ENCODE measurements around the gene FBXL4.

Gene FBXL4

DNA sequence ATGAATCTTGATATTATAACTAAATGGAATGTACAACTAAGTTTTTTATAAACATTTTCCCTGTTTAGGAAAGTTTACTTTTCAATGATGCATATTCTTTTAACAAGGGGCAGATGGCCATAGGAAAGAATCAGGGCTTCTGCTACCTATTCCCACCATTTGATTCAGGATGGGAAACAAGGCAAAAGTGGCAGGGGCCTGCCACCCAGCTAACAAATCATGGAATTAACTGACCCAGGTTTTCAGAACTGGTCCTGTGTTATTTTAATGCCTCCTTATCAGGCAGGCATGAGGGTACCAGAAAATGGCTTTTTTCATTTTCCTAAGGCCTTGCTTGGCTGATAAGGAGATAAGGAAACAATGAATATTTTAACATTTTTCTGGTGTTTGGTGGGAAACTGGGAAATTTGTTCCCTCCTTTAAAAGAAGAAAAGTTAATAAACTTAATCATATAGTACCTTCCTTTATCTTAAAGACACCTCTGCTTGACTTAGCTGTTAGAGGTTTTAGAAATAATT is 106.7 kb downstream of the FBXL4 start:
- Histone ChIP-seq H3K36me3 (no peaks in the 10 kb centered on the region), H3K9me3 (ENCODE audit: severe bottlenecking) (no peaks in the 10 kb centered on the region), H3K27me3 (ENCODE audit: insufficient read depth, low read depth, severe bottlenecking) (peaks cover 17% of the 10 kb centered on the region), H3K27ac (no peak overlapping the region), H3K4me3 (ENCODE audit: low read depth, low read length) (no peak overlapping the region)
- DNase-seq, result no peak
- TF ChIP-seq, protein P1, sequence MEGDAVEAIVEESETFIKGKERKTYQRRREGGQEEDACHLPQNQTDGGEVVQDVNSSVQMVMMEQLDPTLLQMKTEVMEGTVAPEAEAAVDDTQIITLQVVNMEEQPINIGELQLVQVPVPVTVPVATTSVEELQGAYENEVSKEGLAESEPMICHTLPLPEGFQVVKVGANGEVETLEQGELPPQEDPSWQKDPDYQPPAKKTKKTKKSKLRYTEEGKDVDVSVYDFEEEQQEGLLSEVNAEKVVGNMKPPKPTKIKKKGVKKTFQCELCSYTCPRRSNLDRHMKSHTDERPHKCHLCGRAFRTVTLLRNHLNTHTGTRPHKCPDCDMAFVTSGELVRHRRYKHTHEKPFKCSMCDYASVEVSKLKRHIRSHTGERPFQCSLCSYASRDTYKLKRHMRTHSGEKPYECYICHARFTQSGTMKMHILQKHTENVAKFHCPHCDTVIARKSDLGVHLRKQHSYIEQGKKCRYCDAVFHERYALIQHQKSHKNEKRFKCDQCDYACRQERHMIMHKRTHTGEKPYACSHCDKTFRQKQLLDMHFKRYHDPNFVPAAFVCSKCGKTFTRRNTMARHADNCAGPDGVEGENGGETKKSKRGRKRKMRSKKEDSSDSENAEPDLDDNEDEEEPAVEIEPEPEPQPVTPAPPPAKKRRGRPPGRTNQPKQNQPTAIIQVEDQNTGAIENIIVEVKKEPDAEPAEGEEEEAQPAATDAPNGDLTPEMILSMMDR (IDR thresholded peaks at IDR 0.05; ENCODE audit: low read depth, low read length), result no peak

DNA sequence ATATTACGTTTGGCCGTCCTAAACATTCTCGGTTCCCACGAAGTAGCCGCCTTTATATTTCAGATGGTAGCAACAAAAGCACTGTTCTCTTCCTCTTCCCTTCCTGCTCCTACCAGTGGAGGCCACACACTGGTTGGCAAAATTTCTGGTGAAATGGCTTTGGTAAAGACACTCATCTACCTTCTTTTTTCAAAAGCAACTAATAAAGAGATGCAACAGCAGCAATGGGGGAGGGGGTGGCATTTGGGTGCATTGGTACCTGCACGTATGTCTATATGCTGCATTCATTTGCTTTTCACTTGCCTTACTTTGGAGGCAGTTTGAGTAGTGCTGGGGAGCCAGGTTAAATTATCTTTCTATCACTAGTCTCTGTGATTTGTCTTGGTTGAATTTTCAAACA is 107.4 kb downstream of the FBXL4 start:
- TF ChIP-seq, protein P1 (IDR thresholded peaks at IDR 0.05; ENCODE audit: low read depth, low read length), result no peak
- Histone ChIP-seq H3K27me3 (ENCODE audit: insufficient read depth, low read depth, severe bottlenecking) (peaks cover 24% of the 10 kb centered on the region), H3K9me3 (ENCODE audit: severe bottlenecking) (no peaks in the 10 kb centered on the region), H3K4me3 (ENCODE audit: low read depth, low read length) (no peak overlapping the region), H3K27ac (no peak overlapping the region), H3K36me3 (no peaks in the 10 kb centered on the region)
- DNase-seq, result no peak

DNA sequence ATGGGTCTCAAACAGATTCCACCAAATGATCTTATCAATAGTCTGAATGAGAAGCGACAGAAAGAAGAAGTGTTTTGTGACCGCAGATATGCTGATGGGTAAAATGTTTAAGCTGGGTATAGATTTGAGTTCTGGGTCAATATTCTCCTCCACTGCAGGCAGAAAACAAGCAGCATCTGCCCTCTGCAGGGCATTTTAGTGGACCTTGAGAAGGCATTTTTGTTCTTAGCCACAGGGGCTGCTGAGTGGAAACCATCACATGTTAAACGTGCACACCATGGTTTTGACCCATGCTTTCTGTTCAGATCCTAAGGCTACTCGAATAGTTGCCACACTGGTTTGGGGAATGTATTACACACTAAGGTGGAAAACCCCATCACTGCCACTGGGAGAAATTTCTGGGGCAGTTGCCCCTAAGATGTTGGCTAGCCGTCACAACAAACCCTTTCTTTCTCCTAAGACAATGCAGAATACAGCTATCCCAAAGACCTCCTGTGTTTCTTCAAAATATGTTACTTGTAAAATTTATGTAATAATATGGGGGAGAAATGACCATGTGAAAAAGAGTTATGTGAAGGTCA is 107.9 kb downstream of the FBXL4 start:
- H3K4me3 ChIP-seq (ENCODE audit: low read depth, low read length), result no peak overlapping the region
- no peaks in the 10 kb centered on the region for H3K9me3 ChIP-seq (ENCODE audit: severe bottlenecking)
- no peak overlapping the region for H3K27ac ChIP-seq
- peaks cover 28% of the 10 kb centered on the region for H3K27me3 ChIP-seq (ENCODE audit: insufficient read depth, low read depth, severe bottlenecking)
- H3K36me3 ChIP-seq, result no peaks in the 10 kb centered on the region
- TF ChIP-seq, protein P1 (IDR thresholded peaks at IDR 0.05; ENCODE audit: low read depth, low read length), result peak; percentile 60
- peak; percentile 27 for DNase-seq

DNA sequence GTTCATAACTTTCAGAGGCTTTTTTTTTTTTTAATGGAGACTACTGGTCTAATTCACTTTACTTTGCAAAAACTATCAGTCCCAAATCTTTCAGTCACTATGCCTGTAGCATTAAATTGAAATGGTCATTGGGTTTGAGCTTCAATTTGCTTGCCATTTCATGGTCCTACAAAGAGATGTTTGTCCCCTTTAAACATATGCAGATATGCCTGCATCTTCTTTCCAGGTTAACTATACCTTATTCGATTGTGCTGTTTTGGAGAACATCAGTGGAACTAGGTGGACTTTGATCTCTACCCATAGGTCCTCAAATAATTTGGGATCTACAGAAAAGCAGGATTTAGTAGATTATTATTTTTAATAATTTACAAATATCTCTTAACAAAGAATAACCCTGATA is 108.8 kb downstream of the FBXL4 start:
- peaks cover 23% of the 10 kb centered on the region for H3K27me3 ChIP-seq (ENCODE audit: insufficient read depth, low read depth, severe bottlenecking)
- TF ChIP-seq, protein P1 (IDR thresholded peaks at IDR 0.05; ENCODE audit: low read depth, low read length), result no peak
- H3K27ac ChIP-seq, result no peak overlapping the region
- no peaks in the 10 kb centered on the region for H3K36me3 ChIP-seq
- DNase-seq, result no peak
- H3K9me3 ChIP-seq (ENCODE audit: severe bottlenecking), result no peaks in the 10 kb centered on the region
- no peak overlapping the region for H3K4me3 ChIP-seq (ENCODE audit: low read depth, low read length)

DNA sequence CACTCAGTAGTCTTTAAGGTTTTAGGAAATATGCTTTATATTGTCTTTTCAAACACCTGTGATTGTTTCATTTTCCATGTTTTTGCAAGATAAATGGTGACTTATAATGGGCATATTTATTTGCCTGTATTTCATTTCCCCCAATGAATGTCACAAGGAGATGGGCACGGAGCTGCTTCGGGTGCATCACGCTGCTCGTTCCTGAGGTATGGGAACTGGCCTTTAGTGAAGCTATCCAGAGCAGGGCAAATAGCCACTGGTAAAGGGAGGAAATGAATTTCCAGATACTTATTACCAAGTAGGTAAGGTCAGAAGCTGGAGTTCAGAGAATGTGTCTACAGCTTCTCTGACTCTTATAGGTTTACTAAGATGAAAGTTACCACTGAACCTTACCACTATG is 109.7 kb downstream of the FBXL4 start:
- Histone ChIP-seq H3K4me3 (ENCODE audit: low read depth, low read length) (no peak overlapping the region), H3K36me3 (no peaks in the 10 kb centered on the region), H3K9me3 (ENCODE audit: severe bottlenecking) (no peaks in the 10 kb centered on the region), H3K27ac (no peak overlapping the region), H3K27me3 (ENCODE audit: insufficient read depth, low read depth, severe bottlenecking) (peaks cover 33% of the 10 kb centered on the region)
- TF ChIP-seq, protein P1 (IDR thresholded peaks at IDR 0.05; ENCODE audit: low read depth, low read length), result no peak
- no peak for DNase-seq
